Ovary (tissue), 3 donors: Measurements from ENCODE around the gene GATAD2A.

Experiments
- CTCF ChIP-seq, 3 donors: fragments of 450-650 bp in 2 of 3; fragments of 200-600 bp in 1 of 3; IDR thresholded peaks; one replicate each; pipeline versions ENCODE4 v1.5.1 to v1.8.0; 2016 to 2022; ENCODE audit warnings: antibody characterized with exemption in 3 of 3, mild to moderate bottlenecking in 1 of 3
- EP300 ChIP-seq: sonication (generic); formaldehyde crosslinking; IDR thresholded peaks from one replicate; pipeline ENCODE4 v1.6.1; 2017; ENCODE audit warnings: antibody characterized with exemption
- POLR2A ChIP-seq: fragments of 450-650 bp; IDR thresholded peaks from one replicate; pipeline ENCODE4 v1.6.1; 2017; ENCODE audit warnings: antibody characterized with exemption, mild to moderate bottlenecking, moderate library complexity
- donor health status: DM: no; HTN: no; CAD: no.

GRCh38 chr19:19402656-19403372 lies 2.7 kb upstream of the GATAD2A start:
- TF ChIP-seq EP300 (no peak), CTCF (IDR thresholded peaks at IDR 0.05) (no peak), POLR2A (no peak)
